CMK (cell line): ENCODE results near the gene AFG3L2.

Experiments
- DNase-seq: peaks from one replicate; pipeline ENCODE4 v3.0.0-alpha.2; 2010; ENCODE audit warnings: low read depth

The AFG3L2 gene

GRCh38 chr18:12304351-12305210 is 72.4 kb downstream of the AFG3L2 start:
- DNase-seq, result no peak

GRCh38 chr18:12302391-12303147 is 74.5 kb downstream of the AFG3L2 start:
- no peak for DNase-seq

GRCh38 chr18:12301263-12302005 is 75.6 kb downstream of the AFG3L2 start:
- DNase-seq, result no peak

- DNase-seq, result no peak
These were observed 77.2 kb downstream of the AFG3L2 start for GRCh38 chr18:12299862-12300261.

GRCh38 chr18:12296457-12296856 is 80.6 kb downstream of the AFG3L2 start:
- no peak for DNase-seq

- no peak for DNase-seq
These were observed 81.0 kb downstream of the AFG3L2 start for GRCh38 chr18:12296087-12296403.

GRCh38 chr18:12295389-12296086 is 81.5 kb downstream of the AFG3L2 start:
- no peak for DNase-seq

- no peak for DNase-seq
These were observed 83.2 kb downstream of the AFG3L2 start for GRCh38 chr18:12293831-12294230.

- no peak for DNase-seq
These were observed 85.3 kb downstream of the AFG3L2 start for GRCh38 chr18:12291690-12292089.

GRCh38 chr18:12291161-12291560 is 85.9 kb downstream of the AFG3L2 start:
- DNase-seq, result no peak

GRCh38 chr18:12290086-12290485 is 86.9 kb downstream of the AFG3L2 start:
- DNase-seq, result no peak

GRCh38 chr18:12288403-12288755 is 88.6 kb downstream of the AFG3L2 start:
- DNase-seq, result no peak

GRCh38 chr18:12287684-12288402 is 89.2 kb downstream of the AFG3L2 start:
- no peak for DNase-seq

GRCh38 chr18:12287131-12287681 is 89.8 kb downstream of the AFG3L2 start:
- no peak for DNase-seq

- no peak for DNase-seq
These were observed 93.4 kb downstream of the AFG3L2 start for GRCh38 chr18:12283666-12284065.

- no peak for DNase-seq
These were observed 93.8 kb downstream of the AFG3L2 start for GRCh38 chr18:12283256-12283655.

- DNase-seq, result no peak
These were observed 94.5 kb downstream of the AFG3L2 start for GRCh38 chr18:12282442-12283039.

GRCh38 chr18:12281861-12282260 is 95.2 kb downstream of the AFG3L2 start:
- no peak for DNase-seq

- no peak for DNase-seq
These were observed 97.1 kb downstream of the AFG3L2 start for GRCh38 chr18:12279781-12280531.
